ENCODE data around the gene CHST9. TPM values are rescaled to one million over a fixed set of nuclear protein-coding genes. Genes with fewer than 3 reads are reported as not detected.

The CHST9 gene
- total and polyA plus RNA-seq, 2 of the 13 experiments (the other 11 are each of a cell fraction or from before 2014, with no cell fraction given): 3.2 to 9.6 TPM

- TF ChIP-seq STAT5B (CRISPR knock-in tag; IDR thresholded peaks at IDR 0.05) (no peak), ZNF747 (CRISPR knock-in tag; IDR thresholded peaks at IDR 0.05; ENCODE audit: borderline replicate concordance) (no peak), TEAD3 (CRISPR knock-in tag; optimal IDR thresholded peaks at IDR 0.05; ENCODE audit: borderline replicate concordance) (no peak), ZNF589 (CRISPR knock-in tag; conservative IDR thresholded peaks at IDR 0.05) (no peak), ZNF746 (CRISPR knock-in tag; IDR thresholded peaks at IDR 0.05) (no peak), ZNF550 (CRISPR knock-in tag; IDR thresholded peaks at IDR 0.05; ENCODE audit: borderline replicate concordance) (no peak), DNMT1 (CRISPR knock-in tag; IDR thresholded peaks at IDR 0.05) (no peak), CAMTA2 (CRISPR knock-in tag; IDR thresholded peaks at IDR 0.05; ENCODE audit: borderline replicate concordance) (no peak)
Measured at GRCh38 chr18:27138079-27138478, 47.0 kb downstream of the CHST9 start (continued).

- no peak overlapping the region for H2AFZ ChIP-seq (ENCODE audit: low read length)
- no peak overlapping the region for H3K27ac ChIP-seq (ENCODE audit: extremely low read length, insufficient read depth, low read length)
- peaks cover 44% of the 10 kb centered on the region for H3K4me1 ChIP-seq (ENCODE audit: insufficient read depth, low read length)
- H3K4me3 ChIP-seq (replicated peaks in 1 of 3; ENCODE audit: insufficient read depth in 1 of 3, low read depth in 2 of 3, low read length in 3 of 3): 0 out of 6 replicates have a peak overlapping the region, but pooled peaks of 1 of the 3 experiments have one; percentile 6
- FAIRE-seq (no peak), DNase-seq (ENCODE audit: low spot score) (peak; percentile 86), ATAC-seq (peak; percentile 99)
- ChIA-PET CTCF (ENCODE audit: low intra/inter-chr PET ratio, low total read pairs) (no interaction called here), POLR2A (no interaction called here)
- no TSS peak for BruUV-seq (replicated peaks)
- H3K79me2 ChIP-seq (ENCODE audit: insufficient read depth, low read length): no peaks in the 10 kb centered on the region
- peak overlapping the region; percentile 31; the same call in 1 of the 2 replicates for H3K4me2 ChIP-seq (ENCODE audit: low read depth, low read length)
- intact Hi-C loops (cut with micrococcal nuclease; ENCODE audit: unreplicated experiment): no loop called here
- no peaks in the 10 kb centered on the region for H3K9me3 ChIP-seq (ENCODE audit: low read length)
- H4K20me1 ChIP-seq (ENCODE audit: insufficient read depth, low read length): no peaks in the 10 kb centered on the region
- no peaks in the 10 kb centered on the region for H3K27me3 ChIP-seq (ENCODE audit: control insufficient read depth in 1 of 2, insufficient read depth in 2 of 2, low read length in 2 of 2)
- no peak overlapping the region for H3K9ac ChIP-seq (ENCODE audit: insufficient read depth, low read depth, low read length)
- in situ Hi-C loops (cut with HindIII; ENCODE audit: extremely low pct_ligation_motif_present, low pct_unique_long_range_greater_than_20kb): no loop called here
- no peaks in the 10 kb centered on the region for H3K36me3 ChIP-seq (replicated peaks in 1 of 2; ENCODE audit: control insufficient read depth in 1 of 2, insufficient read depth in 2 of 2, low read length in 2 of 2)
- WGBS (ENCODE audit: low lambda C conversion rate): 100% methylated on average over 1 of the region's 4 CpGs
- TF ChIP-seq HDAC1 (CRISPR knock-in tag; IDR thresholded peaks at IDR 0.05) (peak; percentile 30; the same call in 1 of the 2 replicates), ZMYM4 (CRISPR knock-in tag; IDR thresholded peaks at IDR 0.05) (peak; percentile 89), ZFP41 (CRISPR knock-in tag; IDR thresholded peaks at IDR 0.05; ENCODE audit: borderline replicate concordance) (no peak), MXD4 (CRISPR knock-in tag; IDR thresholded peaks at IDR 0.05) (0 out of 2 replicates have a peak, but pooled peaks have one; percentile 24), ZGPAT (CRISPR knock-in tag; IDR thresholded peaks at IDR 0.05) (0 out of 2 replicates have a peak, but pooled peaks have one; percentile 42), ZSCAN20 (CRISPR knock-in tag; IDR thresholded peaks at IDR 0.05; ENCODE audit: borderline replicate concordance) (no peak), PAXIP1 (CRISPR knock-in tag; conservative IDR thresholded peaks at IDR 0.05) (0 out of 2 replicates have a peak, but pooled peaks have one; percentile 26), ZNF792 (CRISPR knock-in tag; IDR thresholded peaks at IDR 0.05) (peak; percentile 47; the same call in 1 of the 2 replicates), SIX4 (CRISPR knock-in tag; IDR thresholded peaks at IDR 0.05) (peak; percentile 29; the same call in 1 of the 2 replicates), HOXA3 (CRISPR knock-in tag; IDR thresholded peaks at IDR 0.05) (peak; percentile 42; the same call in 1 of the 2 replicates), IRF2 (CRISPR knock-in tag; IDR thresholded peaks at IDR 0.05) (0 out of 2 replicates have a peak, but pooled peaks have one; percentile 66), SIN3A (IDR thresholded peaks at IDR 0.05; ENCODE audit: borderline replicate concordance, low read depth, low read length) (no peak), KDM2A (CRISPR knock-in tag; IDR thresholded peaks at IDR 0.05; ENCODE audit: borderline replicate concordance, low read depth) (0 out of 2 replicates have a peak, but pooled peaks have one; percentile 21), RARA (CRISPR knock-in tag; IDR thresholded peaks at IDR 0.05) (peak; percentile 69)
Measured at GRCh38 chr18:27136208-27136535, 48.9 kb downstream of the CHST9 start.
